Inflammatory macrophage (primary cell): ENCODE data around the gene ACP1.
A peak's percentile ranks its signal among the peaks of the same experiment; 100 is the strongest.

Experiments
- DNase-seq, 2 donors: peaks; one replicate each; pipeline ENCODE4 v3.0.0-alpha.2; 2020 to 2022

Gene ACP1

DNA sequence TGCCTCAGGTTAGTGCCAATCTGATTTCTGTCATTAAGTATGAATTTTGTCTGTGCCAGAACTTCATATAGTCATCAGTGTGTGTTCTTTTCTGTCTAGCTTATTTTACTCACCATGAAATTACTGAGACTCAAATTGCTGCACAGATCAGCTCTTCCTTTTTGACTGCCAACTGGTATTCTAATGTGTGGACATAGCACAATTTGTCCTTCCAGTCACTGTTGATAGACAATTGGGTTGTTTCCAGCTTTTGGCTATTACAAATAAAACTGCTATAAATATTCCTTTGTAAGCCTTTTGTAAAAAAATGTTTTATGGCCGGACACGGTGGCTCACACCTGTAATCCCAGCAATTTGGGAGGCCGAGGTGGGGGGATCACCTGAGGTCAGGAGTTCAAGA, 8.7 kb upstream of the ACP1 start:
- DNase-seq = no peak

DNA sequence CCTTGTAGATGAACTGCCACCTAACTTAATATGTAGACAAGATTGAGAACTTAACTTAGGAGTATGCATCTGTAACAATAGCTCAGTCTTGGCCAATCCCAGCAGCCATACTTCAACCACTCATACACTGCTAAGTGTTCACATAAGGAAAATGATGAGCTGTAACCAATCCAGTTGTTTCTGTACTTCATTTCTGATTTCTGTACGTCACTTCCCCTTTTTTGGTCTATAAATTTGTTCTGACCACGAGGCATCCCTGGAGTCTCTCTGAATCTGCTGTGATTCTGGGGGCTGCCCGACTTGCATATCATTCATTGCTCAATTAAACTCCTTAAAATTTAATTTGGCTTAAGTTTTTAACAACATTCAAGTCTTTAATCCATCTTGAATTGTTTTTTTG, 7.3 kb upstream of the ACP1 start:
- no peak for DNase-seq

DNA sequence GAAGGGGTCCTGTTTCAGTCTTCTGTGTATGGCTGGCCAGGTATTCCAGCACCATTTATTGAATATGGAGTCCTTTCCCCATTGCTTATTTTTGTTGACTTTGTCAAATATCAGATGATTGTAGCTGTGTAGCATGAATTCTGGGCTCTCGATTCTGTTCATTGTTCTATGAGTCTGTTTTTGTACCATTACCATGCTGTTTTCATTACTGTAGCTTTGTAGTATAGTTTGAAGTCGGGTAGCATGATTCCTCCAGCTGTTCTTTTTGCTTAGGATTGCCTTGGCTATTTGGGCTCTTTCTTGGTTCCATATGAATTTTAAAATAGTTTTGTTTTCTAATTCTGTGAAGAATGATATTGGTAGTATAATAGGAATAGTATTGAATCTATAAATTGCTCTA, 6.9 kb upstream of the ACP1 start:
- no peak for DNase-seq

DNA sequence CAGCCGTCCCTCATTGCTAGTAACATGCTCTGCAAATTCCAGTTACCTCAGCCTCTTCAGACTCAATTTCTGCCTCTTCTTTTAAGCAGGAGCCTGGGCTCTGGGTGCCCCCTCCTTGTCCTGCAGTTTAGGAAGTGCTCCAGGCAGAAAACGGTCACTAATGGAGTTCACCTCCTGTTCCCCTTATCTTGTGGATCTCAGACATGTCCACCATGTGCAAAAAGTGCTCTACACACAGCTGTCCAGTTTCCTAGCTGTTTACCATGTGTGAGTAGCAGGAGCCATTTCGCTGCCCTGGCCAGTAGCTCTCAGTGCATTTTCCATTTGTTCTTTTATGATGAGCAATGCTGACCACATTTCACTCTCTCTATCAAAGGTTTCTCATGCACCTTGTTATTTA, 5.8 kb upstream of the ACP1 start:
- DNase-seq = no peak

DNA sequence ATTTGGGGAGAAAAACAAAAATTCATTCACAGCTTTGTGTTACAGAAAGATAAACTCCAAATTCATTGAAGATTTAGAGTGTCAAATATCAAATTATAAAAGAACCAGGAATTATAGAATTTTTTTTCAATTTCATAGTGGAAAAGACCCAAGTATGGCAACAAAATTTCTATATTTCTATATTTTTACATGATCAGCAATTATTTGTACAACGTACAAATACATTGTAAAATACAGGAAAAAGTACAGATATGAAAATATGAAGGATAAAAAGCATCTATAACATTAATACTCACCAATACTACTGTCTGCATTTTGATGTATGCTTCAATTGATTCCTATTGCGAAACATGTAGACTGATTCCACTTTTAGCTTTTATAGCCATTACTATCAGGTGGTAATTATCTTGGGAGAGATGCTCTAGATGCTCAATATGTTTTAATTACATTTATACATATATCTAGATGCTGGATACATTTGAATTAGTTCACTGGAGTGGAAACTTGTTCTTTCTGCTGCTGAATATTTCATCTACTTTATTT, 4.9 kb upstream of the ACP1 start:
- no peak for DNase-seq

DNA sequence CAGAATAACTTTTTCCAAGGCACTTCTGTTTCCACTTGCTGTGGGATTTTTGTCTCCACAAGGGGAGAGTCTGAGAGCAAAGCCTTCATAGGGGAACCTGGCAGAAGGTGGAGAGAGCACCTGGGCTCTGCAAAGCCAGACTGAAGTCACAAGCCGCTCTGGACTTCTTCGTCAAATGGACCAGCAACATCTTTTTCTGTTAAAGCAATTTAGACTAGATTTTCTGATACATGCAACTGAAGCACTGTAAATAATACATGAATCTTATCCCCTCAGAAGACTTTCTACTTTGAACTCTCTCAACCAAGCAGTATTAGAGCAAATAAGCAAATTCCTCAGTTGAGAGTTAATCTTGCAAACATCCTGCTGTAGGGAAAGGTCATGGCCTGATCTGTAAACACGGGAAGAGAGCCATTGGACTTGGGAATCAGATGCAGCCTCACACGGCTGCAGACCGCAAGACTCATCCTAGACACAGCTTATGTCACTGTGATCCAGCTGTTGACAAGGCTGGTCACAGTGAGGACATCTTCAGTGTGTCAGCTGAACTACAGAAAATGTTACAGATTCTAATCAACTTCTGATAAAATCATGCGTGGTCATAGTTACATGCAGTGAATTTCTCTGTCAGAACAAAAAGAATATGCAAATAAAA, 4.1 kb upstream of the ACP1 start:
- no peak for DNase-seq

DNA sequence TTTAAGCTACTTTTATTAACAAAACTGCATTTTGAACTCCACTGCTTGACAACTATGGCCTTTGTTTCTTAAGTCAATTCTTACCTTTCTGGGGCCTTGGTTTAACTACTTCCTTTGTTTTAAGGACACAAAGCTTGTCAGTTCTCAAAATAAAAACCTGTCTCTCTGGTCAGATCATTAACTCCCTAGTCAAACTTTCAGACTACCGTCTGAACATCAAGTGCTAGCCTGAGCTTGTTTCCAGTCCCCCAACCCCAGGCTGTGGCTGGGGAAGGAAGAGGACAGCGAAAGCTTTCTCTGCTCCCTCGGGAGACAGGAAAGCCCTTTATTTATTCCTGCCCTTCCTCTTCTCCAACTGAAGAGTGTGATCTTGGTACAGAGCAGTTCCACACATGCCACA, 2.6 kb upstream of the ACP1 start:
- no peak for DNase-seq

DNA sequence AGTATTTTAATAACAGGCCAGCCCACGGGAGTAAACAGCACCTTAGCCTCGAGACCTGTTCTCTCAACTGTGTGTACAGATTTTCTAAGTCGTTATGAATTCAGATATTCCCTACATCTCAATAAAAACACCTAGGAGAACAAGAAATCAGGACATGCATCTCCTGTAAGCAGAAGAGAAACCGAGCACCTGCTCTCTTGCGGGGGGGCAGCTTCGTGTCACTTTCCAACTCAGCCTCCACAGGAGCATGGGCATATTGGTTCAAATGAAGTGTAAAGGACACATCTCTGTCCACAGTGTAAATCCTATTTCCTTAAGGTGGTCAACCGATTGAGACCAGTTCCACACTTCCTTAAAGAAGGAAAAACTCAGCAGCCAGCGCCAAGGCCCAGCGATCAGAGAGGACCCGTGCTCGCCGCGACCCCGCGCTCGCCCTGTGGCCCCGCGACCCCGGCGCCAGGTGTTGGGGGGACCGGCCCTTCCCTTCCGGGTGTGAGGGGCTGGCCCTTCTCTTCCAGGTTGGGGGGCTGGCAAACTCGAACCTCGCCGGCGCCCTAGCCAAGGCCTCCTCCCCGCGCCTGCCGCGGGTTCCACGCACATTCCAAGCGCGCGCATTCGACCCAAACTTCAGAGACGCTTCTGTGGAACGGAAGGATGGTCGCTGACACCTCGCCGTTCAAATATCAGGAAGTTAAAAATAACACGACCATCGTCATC, 1.6 kb upstream of the ACP1 start:
- DNase-seq = no peak

DNA sequence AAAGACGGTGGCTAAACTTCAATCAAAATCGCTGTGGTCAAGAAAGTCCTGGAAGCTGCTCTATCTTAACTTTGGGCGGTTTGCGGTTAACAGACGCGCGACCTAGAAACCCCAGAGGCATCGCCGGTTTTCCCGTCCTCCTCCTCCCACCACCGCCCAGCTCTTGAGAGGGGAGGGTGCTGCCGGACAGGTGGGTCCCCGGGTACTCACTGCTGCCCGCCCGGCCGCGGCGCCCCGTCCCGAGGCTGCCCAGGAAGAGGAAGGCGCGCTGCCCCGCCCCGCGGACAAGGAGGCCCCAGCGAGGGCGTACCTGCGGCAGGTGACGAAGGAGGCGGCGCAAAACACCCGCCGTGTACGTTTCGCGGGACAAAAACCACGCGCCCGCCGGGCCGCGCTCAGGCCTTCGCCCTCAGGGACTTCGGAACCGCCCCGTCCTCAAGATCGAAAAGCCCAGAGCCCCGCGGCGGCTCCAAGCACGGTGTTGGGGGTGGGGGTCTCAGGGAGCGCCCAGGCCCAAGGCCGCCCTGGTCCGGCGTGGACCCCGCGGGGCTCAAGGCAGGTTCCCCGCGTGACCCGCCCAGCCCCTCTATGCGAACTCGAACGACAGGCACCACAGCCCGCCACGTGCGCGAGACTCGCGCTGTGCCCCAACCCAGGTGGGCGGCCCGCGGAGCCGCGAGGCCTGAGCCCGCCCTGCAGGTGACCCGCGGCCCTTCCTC, 814 bp upstream of the ACP1 start, which contains the start of gene SH3YL1:
Gene SH3YL1, minus strand, starts transcription at position 259 of the 719 bp plus-strand sequence. Its CDS starts 48 bp downstream, at position 211.
- peak in 1 of 2 donors; percentile 18 for DNase-seq

DNA sequence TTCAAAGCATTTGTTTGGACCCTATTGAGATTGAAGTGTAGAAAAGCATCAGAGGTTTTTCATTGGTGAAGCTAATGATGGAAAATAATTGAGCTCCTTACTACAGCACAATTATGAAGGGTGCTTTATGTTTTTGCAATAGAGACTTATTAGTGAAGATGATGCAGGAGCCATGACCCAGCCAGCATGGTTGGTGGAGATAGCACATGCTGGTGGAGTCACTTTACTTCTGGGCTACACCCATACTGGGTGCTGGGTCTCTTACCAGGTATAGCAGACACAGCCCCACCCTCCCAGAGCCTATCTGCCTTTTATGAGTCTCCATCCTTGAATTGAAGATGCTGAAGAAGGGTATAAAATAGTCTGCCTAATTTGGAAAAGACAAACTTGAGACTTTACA, 3.6 kb downstream of the ACP1 start:
- DNase-seq = no peak

DNA sequence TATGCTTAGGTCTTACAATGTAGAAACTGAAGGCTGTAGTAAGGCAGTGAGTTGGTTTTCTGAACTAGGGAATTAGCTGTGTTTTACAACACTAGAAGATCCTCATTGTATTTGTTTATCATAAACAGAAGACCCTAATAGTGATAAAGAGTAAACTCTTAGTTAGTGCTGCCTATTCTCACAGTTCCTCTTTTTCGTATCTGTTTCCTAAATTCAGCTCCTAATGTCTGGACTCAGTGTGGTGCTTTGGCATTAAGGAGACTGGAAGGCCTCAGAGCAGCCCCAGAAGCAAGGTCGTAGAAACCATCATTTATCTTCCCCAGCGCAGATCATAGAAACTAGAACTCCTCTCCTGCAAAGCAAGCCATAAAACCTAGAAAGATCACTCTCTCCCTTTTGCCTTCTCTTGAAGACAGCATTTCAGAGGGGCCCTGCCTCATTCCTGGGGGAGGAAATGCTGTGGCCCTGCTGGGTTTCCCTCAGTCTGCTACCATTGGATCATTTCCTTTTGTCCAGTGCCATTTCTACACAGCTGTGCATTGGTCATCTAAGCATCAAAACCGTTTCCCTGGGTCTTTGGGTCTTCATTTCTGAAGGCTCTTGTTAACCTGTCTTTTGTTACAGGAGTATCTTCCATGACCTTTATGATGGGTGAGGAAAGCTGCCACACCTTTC, 4.7 kb downstream of the ACP1 start:
- DNase-seq = no peak

DNA sequence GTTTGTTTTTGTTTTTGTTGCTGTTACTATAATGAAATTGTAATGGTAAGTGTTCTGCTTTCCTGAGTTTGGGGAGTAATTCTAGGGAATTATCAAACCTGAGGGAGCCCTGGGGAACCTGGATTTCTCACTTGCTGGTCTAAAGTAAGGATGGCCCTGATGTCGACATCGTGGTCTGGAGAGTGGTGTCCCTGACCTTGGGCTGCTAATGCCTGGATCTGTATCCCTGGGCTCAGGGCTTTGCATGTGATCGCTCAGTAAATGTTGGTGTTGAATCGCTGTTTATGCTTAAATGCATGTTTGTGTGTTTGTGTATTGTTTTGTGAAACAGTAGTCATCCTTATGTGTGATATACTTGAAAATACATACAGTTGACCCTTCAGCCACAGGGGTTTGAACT, 6.1 kb downstream of the ACP1 start:
- DNase-seq = no peak

DNA sequence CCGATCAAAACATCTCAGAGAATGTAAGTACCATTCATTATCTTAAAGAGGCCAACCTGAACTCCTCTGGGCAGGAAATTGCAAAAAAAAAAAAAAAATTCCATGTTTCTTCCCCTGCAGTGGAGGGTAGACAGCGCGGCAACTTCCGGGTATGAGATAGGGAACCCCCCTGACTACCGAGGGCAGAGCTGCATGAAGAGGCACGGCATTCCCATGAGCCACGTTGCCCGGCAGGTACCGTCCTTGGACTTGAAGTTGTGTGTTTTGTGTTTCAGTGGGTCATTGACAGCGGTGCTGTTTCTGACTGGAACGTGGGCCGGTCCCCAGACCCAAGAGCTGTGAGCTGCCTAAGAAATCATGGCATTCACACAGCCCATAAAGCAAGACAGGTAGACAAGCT, 7.2 kb downstream of the ACP1 start:
- no peak for DNase-seq

DNA sequence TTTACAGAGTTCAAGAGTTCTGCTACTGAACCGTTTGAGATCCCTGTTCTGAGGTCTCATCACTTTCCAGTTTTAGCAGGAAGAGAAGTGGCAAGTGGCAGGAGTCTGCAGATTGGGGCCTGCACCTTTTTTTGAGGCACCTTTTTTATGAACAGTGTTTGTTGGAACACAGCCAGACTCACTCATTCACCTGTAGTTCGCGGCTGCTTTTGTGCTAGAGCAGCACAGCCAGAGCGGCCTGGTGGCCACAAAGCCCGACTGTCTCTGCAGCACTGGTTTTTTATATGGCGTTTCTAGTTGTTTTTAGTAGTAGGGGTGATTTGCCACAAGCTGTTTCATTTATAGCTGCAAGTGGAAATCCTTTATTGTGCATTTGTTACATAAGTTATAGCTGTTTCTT, 8.6 kb downstream of the ACP1 start:
- no peak for DNase-seq

DNA sequence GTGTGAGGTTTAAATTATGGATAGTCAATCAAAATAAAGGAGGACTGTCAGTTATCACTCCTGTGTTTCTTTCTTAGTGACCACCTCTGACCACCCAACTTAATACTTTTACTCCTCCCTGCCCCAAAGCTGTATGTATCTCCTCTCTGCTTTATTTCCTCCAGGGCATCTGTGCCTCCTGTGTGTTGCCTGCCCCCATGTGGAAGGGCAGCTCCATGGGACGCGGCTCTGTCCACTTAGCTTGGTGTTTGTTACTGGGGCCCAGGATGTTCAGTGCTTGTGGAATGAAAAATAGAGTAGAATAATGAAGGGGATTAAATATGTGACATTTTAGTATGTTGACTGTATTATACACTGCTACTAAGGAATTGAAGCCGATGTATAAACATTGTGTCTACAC, 9.8 kb downstream of the ACP1 start:
- no peak for DNase-seq

DNA sequence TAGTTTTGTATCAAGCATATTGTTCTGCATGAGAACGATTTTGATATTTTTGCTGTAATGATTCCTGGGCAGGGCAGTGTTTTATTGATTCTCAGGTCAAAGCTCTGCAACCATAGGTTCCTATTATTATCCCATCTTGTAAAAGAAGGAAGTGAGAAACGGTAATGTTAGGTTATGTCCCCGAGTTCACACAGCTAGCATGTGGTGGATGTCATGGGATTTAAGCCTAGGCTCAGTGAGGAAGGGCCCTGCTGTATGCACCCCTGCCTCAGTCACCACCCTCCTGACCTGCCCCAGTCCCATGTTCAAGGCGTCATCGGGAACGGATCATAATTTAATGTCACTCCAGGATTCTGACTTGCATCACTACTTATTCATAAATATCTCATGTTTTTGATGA, 10.7 kb downstream of the ACP1 start:
- peak; percentile 42 to 69 for DNase-seq

DNA sequence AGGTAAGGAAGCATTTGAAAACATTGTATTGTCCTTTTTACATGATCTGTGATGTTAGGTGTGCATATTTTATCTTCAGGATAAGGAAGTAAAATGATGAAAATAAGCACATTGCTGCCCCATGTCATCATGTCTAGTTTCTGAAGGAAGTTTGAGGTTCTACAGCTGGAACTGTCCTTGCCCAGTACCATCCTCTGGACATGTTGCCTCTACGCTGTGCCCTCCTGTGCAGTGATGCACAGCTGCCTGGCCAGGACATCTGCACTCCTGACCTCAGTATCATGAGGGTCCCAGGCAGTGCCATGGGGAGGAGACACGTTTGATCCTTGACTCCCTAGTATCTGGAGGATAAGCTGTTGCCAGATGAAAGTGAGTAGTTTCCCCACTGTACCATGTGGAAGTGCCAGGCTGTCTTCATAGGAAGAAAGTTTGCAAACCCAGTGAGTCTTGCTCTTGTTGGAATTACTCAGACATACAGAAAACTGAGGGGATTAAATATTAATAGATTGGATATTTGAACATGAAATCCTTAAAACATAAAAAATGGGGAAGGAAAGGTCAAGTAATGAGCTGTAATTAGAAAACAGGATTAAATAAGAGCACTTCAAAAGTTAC, 13.7 kb downstream of the ACP1 start:
- DNase-seq = no peak

DNA sequence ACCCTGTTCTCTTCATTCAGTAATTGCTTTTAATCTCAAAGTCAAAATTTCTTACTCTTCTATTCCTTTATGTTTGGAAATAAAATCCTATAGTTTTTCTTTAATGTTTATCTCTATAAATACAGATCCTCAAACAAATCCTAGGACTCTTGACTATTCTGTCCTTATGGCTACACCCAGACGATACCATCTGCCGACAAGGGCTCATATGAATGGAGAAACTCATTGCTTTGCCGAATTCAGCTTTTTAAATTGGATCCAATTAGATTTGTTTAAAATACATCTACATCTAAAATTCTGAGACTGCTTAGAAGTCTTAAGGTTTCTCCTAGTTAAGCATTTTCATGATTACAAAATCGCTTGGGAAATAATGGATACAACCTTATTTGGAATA, 14.2 kb downstream of the ACP1 start:
- no peak for DNase-seq

DNA sequence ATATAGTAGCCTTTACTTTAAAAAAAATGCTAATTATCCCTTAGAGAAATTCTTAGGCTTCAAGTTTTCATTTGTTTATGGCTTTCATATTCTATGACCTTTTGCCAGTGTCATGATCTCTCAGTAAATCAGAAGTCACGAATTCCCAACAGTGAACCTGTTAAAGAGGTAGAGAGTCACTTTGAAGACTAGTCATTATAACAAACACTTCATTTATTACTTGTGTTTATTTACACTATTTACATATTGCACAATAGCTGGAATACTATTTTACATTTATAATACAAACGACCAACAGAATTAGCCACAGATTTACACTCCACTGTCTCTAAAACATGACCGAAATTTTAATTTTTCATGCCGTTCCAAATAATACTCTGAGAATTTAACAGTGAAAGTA, 14.6 kb downstream of the ACP1 start:
- no peak for DNase-seq

DNA sequence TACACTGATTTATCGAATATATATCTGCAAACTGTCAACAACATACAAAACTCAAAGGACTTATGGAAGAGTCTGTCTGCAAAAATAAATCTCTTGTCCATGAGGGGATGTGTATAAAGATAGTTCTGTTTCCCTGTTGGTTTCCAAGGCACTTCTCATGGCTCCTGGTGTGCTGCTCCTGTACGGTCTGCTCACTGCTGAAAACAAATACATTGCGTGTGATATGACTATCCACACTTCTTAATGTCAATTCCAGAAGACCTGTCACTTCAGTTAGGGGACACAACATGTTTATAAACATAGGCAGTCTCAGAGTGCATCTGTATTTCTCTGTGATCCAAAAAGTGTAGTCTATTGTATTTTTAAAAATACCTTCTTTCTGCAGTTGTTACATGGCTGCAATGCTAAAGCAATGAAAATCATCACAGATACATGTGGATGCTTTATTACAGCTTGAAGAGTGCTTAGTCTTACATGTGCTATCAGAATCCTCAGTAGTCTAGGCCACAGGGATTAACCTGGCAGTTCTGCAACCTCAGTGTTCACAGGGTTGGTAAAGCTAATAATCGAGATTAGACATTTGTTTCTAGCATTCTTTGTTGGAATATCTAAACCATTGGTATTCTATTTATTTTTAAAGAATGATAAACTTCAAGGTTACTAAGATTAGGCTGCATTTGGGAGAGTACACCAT, 15.4 kb downstream of the ACP1 start:
- DNase-seq = no peak

DNA sequence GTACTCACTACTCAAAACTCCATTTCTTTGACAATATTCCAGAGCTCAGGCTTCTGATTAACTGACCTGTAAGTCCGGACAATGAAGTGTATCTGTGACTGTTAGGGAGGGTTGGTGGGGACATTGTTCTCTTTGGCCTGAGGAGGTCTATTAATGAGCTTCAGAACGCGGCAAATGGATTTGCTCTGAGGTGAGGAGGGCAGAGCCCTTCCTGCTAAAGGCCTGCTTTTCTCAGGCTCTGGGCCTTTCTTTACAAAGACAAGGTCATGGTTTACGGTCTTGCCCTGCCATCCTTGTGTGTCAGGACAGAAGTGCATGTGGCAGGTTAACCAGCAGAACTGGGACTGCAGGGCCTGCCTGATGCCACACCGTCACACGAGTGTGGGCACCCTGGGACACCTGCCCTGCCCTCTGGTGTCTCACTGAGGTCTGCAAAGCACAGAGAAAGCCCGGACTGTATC, 15.9 kb downstream of the ACP1 start:
- no peak for DNase-seq

DNA sequence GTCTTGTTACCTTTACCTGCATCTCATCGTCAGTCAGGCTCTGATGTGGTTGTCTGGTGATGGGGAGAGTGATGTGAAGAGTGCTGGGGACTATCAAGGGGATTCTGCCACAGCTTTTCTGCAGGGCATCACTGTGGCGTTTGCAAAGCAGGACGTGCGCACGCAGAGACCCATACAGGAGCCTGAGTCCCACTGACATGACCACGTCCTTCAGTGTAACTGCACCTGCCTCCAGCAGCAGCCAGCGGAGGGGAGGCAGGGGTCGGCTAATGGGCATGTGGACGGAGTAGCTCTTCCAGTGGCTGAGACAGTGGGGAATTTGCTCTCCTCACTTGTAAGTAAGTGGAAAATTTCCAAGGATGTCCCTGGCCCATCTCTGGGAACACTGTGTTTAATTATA, 16.6 kb downstream of the ACP1 start:
- DNase-seq = no peak
